Measurements from ENCODE around the gene CREBZF.

The CREBZF gene

GRCh38 chr11:85699957-85700741 is 35.2 kb upstream of the CREBZF start:
- DNase-seq (ENCODE audit: extremely low read depth, low read depth): no peak

GRCh38 chr11:85698195-85698594 is 33.3 kb upstream of the CREBZF start:
- TF ChIP-seq CTCF (IDR thresholded peaks at IDR 0.05; ENCODE audit: low read depth, low read length): no peak
- no peak for DNase-seq (ENCODE audit: extremely low read depth, low read depth)

More at GRCh38 chr11:85699957-85700741, 35.2 kb upstream of the CREBZF start:
- no peak for TF ChIP-seq CTCF (IDR thresholded peaks at IDR 0.05; ENCODE audit: low read depth, low read length)

- no peak for DNase-seq (ENCODE audit: extremely low read depth, low read depth)
- TF ChIP-seq CTCF (IDR thresholded peaks at IDR 0.05; ENCODE audit: low read depth, low read length): no peak
Observed at GRCh38 chr11:85697747-85698146, 32.8 kb upstream of the CREBZF start.

GRCh38 chr11:85695546-85695945 is 30.6 kb upstream of the CREBZF start:
- TF ChIP-seq CTCF (IDR thresholded peaks at IDR 0.05; ENCODE audit: low read depth, low read length): no peak
- DNase-seq (ENCODE audit: extremely low read depth, low read depth): no peak

- peak; percentile 34 for DNase-seq (ENCODE audit: extremely low read depth, low read depth)
- TF ChIP-seq CTCF (IDR thresholded peaks at IDR 0.05; ENCODE audit: low read depth, low read length): peak; percentile 60
Observed at GRCh38 chr11:85694385-85694980, 29.6 kb upstream of the CREBZF start.

GRCh38 chr11:85685820-85686459 is 21.0 kb upstream of the CREBZF start, which contains the start of gene CCDC89:
TSS of gene CCDC89 (minus strand) at chr11:85686195. CDS start at chr11:85686130, 65 bp downstream.
- no peak for TF ChIP-seq CTCF (IDR thresholded peaks at IDR 0.05; ENCODE audit: low read depth, low read length)
- DNase-seq (ENCODE audit: extremely low read depth, low read depth): peak; percentile 88
